PC-3 (cell line): ENCODE results near the gene SV2C. TPM values are rescaled to one million over a fixed set of nuclear protein-coding genes. Genes with fewer than 3 reads are reported as not detected.

ENCODE experiments used
- ATAC-seq: fragments of 200-7000 bp; cut with Tn5 transposase; 2 replicates; pipeline ENCODE4 v1.9.1; 2020; ENCODE audit warnings: mild to moderate bottlenecking, moderate library complexity
- BruUV-seq: library from RNA; stranded (reverse); fragments of 400-500 nt; replicated peaks from 2 replicates; lab custom pipeline; 2021; lab: Mats Ljungman, UMichigan
- CTCF ChIA-PET: fragments of 300-600 bp; sonication (Branson Sonifier 250); formaldehyde crosslinking; loops from one replicate; lab custom pipeline; 2022; ENCODE audit warnings: antibody characterized with exemption; lab: Charles Lee
- POLR2A ChIA-PET: fragments of 300-600 bp; sonication (Branson Sonifier 250); formaldehyde crosslinking; loops from one replicate; lab custom pipeline; 2022; ENCODE audit warnings: antibody characterized with exemption; ENCODE audit not compliant: unreplicated experiment; lab: Charles Lee
- DNase-seq: peaks from one replicate; pipeline ENCODE4 v3.0.0-alpha.2; 2015
- H2AFZ ChIP-seq: fragments of 300-600 bp; sonication (generic); 2 replicates; pipeline ENCODE4 v1.6.0; 2016; ENCODE audit warnings: antibody characterized with exemption, low read length
- H3F3A ChIP-seq: fragments of 300-600 bp; sonication (generic); one replicate; pipeline ENCODE4 v1.6.0; 2017; ENCODE audit warnings: antibody characterized with exemption, low read length, control low read depth, mild to moderate bottlenecking; ENCODE audit not compliant: unreplicated experiment
- H3K27ac ChIP-seq: fragments of 300-600 bp; sonication (generic); 2 replicates; pipeline ENCODE4 v1.5.1; 2016; ENCODE audit warnings: mild to moderate bottlenecking, low read length
- H3K27me3 ChIP-seq: fragments of 300-600 bp; sonication (generic); 2 replicates; pipeline ENCODE4 v1.6.1; 2016; ENCODE audit warnings: low read length, mixed read lengths
- H3K36me3 ChIP-seq: fragments of 300-600 bp; sonication (generic); 2 replicates; pipeline ENCODE4 v1.6.1; 2016; ENCODE audit warnings: low read depth, mixed run types, low read length, mixed read lengths
- H3K4me1 ChIP-seq: fragments of 300-600 bp; sonication (generic); 2 replicates; pipeline ENCODE4 v1.5.1; 2016; ENCODE audit warnings: low read length; ENCODE audit not compliant: insufficient read depth
- H3K4me2 ChIP-seq: fragments of 300-600 bp; sonication (generic); 2 replicates; pipeline ENCODE4 v1.6.0; 2016; ENCODE audit warnings: low read length
- H3K4me3 ChIP-seq: fragments of 300-600 bp; sonication (generic); 2 replicates; pipeline ENCODE4 v1.5.1; 2016; ENCODE audit warnings: mild to moderate bottlenecking, low read length, mixed read lengths
- H3K79me2 ChIP-seq: fragments of 300-600 bp; sonication (generic); 2 replicates; pipeline ENCODE4 v1.6.1; 2017; ENCODE audit warnings: low read length, mixed read lengths
- H3K9ac ChIP-seq: fragments of 300-600 bp; sonication (generic); 2 replicates; pipeline ENCODE4 v1.6.0; 2016; ENCODE audit warnings: mild to moderate bottlenecking, low read length
- H3K9me2 ChIP-seq: fragments of 300-600 bp; sonication (generic); replicated peaks from 2 replicates; pipeline ENCODE4 v1.6.1; 2016; ENCODE audit warnings: mixed run types, low read length, mixed read lengths
- H3K9me3 ChIP-seq: fragments of 300-600 bp; sonication (generic); 2 replicates; pipeline ENCODE4 v1.6.1; 2016; ENCODE audit warnings: low read length, mixed read lengths
- H4K20me1 ChIP-seq: fragments of 300-600 bp; sonication (generic); 2 replicates; pipeline ENCODE4 v1.6.1; 2016; ENCODE audit warnings: low read length, mixed read lengths
- EZH2 ChIP-seq: fragments of 300-600 bp; sonication (generic); IDR thresholded peaks from one replicate; pipeline ENCODE4 v1.6.1; 2017; ENCODE audit warnings: antibody characterized with exemption, mild to moderate bottlenecking, low read length; ENCODE audit not compliant: unreplicated experiment
- EZH2phosphoT487 ChIP-seq: fragments of 300-600 bp; sonication (generic); IDR thresholded peaks from 2 replicates; pipeline ENCODE4 v1.6.1; 2018; ENCODE audit warnings: mild to moderate bottlenecking, antibody characterized with exemption, low read length, borderline replicate concordance
- intact Hi-C: fragments of 100-400 bp; cut with micrococcal nuclease; formaldehyde crosslinking; loops from 2 replicates; pipeline ENCODE4 v1.9.0; 2023
- total RNA-seq: library from RNA; depleted of rRNA; stranded (reverse); fragments of >200 nt; gene quantifications from 2 replicates; pipeline ENCODE4 v1.2.3, GENCODE V29; 2014
- TF ChIP-seq, protein P1 (sequence below): fragments of 300-600 bp; sonication (generic); conservative IDR thresholded peaks from 2 replicates; pipeline ENCODE4 v1.5.1; 2017; ENCODE audit warnings: antibody characterized with exemption, low read depth, mild to moderate bottlenecking, low read length

Gene SV2C
- total RNA-seq, 1 experiment from 2014 or later = not detected

DNA sequence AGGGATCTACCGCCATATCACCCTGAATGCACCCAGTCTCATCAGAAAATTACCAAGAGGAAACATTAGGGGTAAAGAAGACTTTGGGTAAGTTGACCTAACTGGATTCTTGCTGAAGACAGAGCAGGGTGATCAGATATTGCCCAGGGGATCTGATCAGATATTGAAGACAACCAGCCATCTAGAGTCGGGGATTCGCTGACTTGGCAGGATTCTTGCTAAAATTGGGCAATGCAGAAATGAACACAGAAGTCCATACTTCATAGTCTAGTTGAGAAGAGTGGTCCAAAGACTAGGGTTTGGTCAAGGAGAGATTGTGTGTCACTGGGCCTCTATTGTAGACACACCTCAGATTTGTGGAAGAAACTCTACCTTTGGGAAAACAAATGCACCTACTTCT, 107.2 kb downstream of the SV2C start:
- CTCF ChIA-PET = no interaction called here
- Histone ChIP-seq H3K9ac (no peak overlapping the region), H3K79me2 (no peaks in the 10 kb centered on the region), H3K9me2 (no peaks in the 10 kb centered on the region), H3K4me3 (no peak overlapping the region), H4K20me1 (no peaks in the 10 kb centered on the region), H2AFZ (no peak overlapping the region), H3F3A (no peaks in the 10 kb centered on the region), H3K4me1 (no peaks in the 10 kb centered on the region), H3K27me3 (peaks cover 32% of the 10 kb centered on the region), H3K36me3 (no peaks in the 10 kb centered on the region), H3K9me3 (no peaks in the 10 kb centered on the region), H3K27ac (no peak overlapping the region), H3K4me2 (no peak overlapping the region)
- DNase-seq (no peak), ATAC-seq (no peak)
- POLR2A ChIA-PET = no interaction called here
- BruUV-seq = no TSS peak
- intact Hi-C loops = no loop called here
- TF ChIP-seq, protein P1, sequence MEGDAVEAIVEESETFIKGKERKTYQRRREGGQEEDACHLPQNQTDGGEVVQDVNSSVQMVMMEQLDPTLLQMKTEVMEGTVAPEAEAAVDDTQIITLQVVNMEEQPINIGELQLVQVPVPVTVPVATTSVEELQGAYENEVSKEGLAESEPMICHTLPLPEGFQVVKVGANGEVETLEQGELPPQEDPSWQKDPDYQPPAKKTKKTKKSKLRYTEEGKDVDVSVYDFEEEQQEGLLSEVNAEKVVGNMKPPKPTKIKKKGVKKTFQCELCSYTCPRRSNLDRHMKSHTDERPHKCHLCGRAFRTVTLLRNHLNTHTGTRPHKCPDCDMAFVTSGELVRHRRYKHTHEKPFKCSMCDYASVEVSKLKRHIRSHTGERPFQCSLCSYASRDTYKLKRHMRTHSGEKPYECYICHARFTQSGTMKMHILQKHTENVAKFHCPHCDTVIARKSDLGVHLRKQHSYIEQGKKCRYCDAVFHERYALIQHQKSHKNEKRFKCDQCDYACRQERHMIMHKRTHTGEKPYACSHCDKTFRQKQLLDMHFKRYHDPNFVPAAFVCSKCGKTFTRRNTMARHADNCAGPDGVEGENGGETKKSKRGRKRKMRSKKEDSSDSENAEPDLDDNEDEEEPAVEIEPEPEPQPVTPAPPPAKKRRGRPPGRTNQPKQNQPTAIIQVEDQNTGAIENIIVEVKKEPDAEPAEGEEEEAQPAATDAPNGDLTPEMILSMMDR = no peak
- no peak for TF ChIP-seq EZH2phosphoT487
- no peak for TF ChIP-seq EZH2

DNA sequence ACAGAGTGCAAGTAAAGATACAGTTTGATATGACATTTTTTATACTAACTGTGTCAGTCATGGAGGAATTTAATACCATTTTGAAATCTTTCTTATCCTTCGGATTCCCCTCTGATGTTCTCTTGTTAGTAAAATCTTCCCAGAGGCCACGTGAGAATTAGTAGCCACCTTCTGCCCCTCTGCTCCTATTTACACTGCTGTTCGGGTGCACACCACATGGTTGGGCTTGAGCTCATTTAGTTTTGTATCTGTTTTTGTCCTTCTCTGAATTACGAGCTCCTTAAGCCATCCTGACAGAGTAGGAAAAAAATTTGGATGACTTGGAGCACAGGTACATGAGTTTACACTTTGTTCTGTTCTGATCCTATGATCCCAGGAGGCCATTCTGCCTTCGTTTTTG, 109.7 kb downstream of the SV2C start:
- H3K4me2 ChIP-seq = no peak overlapping the region
- no peak for ATAC-seq
- no peaks in the 10 kb centered on the region for H3K79me2 ChIP-seq
- no peak for DNase-seq
- H3K9me3 ChIP-seq = no peaks in the 10 kb centered on the region
- H3F3A ChIP-seq = no peaks in the 10 kb centered on the region
- BruUV-seq = no TSS peak
- no peak overlapping the region for H3K4me3 ChIP-seq
- no peaks in the 10 kb centered on the region for H3K4me1 ChIP-seq
- no peaks in the 10 kb centered on the region for H4K20me1 ChIP-seq
- no peak for TF ChIP-seq EZH2
- TF ChIP-seq EZH2phosphoT487 = no peak
- TF ChIP-seq, protein P1 = no peak
- no peak overlapping the region for H2AFZ ChIP-seq
- peaks cover 46% of the 10 kb centered on the region for H3K27me3 ChIP-seq
- no peak overlapping the region for H3K9ac ChIP-seq
- intact Hi-C loops = no loop called here
- H3K27ac ChIP-seq = no peak overlapping the region
- ChIA-PET POLR2A (no interaction called here), CTCF (no interaction called here)
- H3K36me3 ChIP-seq = no peaks in the 10 kb centered on the region
- H3K9me2 ChIP-seq = no peaks in the 10 kb centered on the region

DNA sequence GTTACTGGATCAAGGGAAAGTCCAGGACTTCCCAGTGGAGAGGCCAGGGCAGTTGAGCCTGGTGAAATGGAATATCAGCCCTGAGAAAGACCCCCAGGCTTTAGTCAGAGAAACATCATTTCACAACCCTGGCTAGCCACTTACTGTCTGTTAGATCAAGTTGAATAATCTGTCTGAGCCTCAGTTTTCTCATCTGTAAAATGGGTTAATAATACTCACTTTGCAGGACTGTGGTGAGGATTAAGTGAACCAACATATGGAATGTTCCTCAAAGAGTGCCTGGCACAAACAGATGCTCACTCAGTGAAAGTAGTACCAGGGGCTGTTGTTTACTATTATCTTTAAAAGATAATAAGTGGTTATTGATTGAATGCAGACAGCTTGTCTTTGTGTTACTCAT, 110.5 kb downstream of the SV2C start:
- Histone ChIP-seq H2AFZ (no peak overlapping the region), H3K27ac (no peak overlapping the region), H3K79me2 (no peaks in the 10 kb centered on the region), H3K27me3 (peaks cover 46% of the 10 kb centered on the region), H3K9me2 (no peaks in the 10 kb centered on the region), H3K4me3 (no peak overlapping the region), H3K4me1 (no peaks in the 10 kb centered on the region), H3F3A (no peaks in the 10 kb centered on the region), H3K4me2 (no peak overlapping the region), H3K9ac (no peak overlapping the region), H3K9me3 (no peaks in the 10 kb centered on the region), H4K20me1 (no peaks in the 10 kb centered on the region), H3K36me3 (no peaks in the 10 kb centered on the region)
- POLR2A ChIA-PET = no interaction called here
- CTCF ChIA-PET = no interaction called here
- TF ChIP-seq EZH2phosphoT487 = no peak
- DNase-seq (no peak), ATAC-seq (no peak)
- intact Hi-C loops = no loop called here
- no TSS peak for BruUV-seq
